Liver (tissue), 9 donors: ENCODE data around the gene CMTM1. TPM values are rescaled to one million over a fixed set of nuclear protein-coding genes. Genes with fewer than 3 reads are reported as not detected.
"Not testable (repeated sequence)": the region's sequence is repeated elsewhere in the genome, so short reads cannot be mapped to it uniquely, and the experiment has no call there.

ENCODE experiments used
- DNase-seq: peaks from one replicate; pipeline ENCODE4 v3.0.0-alpha.2; 2017; ENCODE audit warnings: low spot score
- H3K27ac ChIP-seq, 2 donors: one replicate each; pipeline ENCODE4 v1.7.0; 2013; ENCODE audit warnings: inconsistent platforms in 2 of 2, low read length in 2 of 2, control low read depth in 1 of 2, low read depth in 1 of 2, mild to moderate bottlenecking in 1 of 2
- H3K27me3 ChIP-seq, 4 donors: one replicate each; pipeline versions ENCODE4 v1.6.1 to v1.7.0; 2013; ENCODE audit warnings: low read length in 3 of 4, inconsistent platforms in 1 of 4, mild to moderate bottlenecking in 1 of 4, moderate library complexity in 1 of 4; ENCODE audit not compliant: control insufficient read depth in 4 of 4, insufficient read depth in 4 of 4
- H3K36me3 ChIP-seq, 4 donors: one replicate each; pipeline versions ENCODE4 v1.6.1 to v1.7.0; 2013; ENCODE audit warnings: low read length in 3 of 4, mild to moderate bottlenecking in 3 of 4, low read depth in 1 of 4, moderate library complexity in 1 of 4; ENCODE audit not compliant: control insufficient read depth in 4 of 4, insufficient read depth in 3 of 4
- H3K4me1 ChIP-seq, 4 donors: one replicate each; pipeline versions ENCODE4 v1.6.1 to v1.7.0; 2013; ENCODE audit warnings: low read length in 3 of 4, mild to moderate bottlenecking in 3 of 4, moderate library complexity in 1 of 4; ENCODE audit not compliant: control insufficient read depth in 4 of 4, insufficient read depth in 4 of 4
- H3K4me3 ChIP-seq, 3 donors: one replicate each; pipeline versions ENCODE4 v1.6.1 to v1.7.0; 2013; ENCODE audit warnings: low read length in 3 of 3, control low read depth in 1 of 3, low read depth in 1 of 3, mild to moderate bottlenecking in 1 of 3
- H3K9ac ChIP-seq, 2 donors: one replicate each; pipeline ENCODE4 v1.7.0; 2013; ENCODE audit warnings: low read length in 2 of 2, mild to moderate bottlenecking in 2 of 2, moderate library complexity in 2 of 2, control low read depth in 1 of 2, low read depth in 1 of 2
- H3K9me3 ChIP-seq, 4 donors: one replicate each; pipeline versions ENCODE4 v1.6.1 to v1.7.0; 2013; ENCODE audit warnings: low read length in 3 of 4; ENCODE audit not compliant: control insufficient read depth in 4 of 4
- EGR1 ChIP-seq, 2 donors: IDR thresholded peaks; 2 replicates each; pipeline ENCODE4 v1.6.1; 2016 to 2018; ENCODE audit warnings: antibody characterized with exemption in 2 of 2, low read depth in 2 of 2
- FOXA1 ChIP-seq: IDR thresholded peaks from 2 replicates; pipeline ENCODE4 v1.6.1; 2016; ENCODE audit warnings: antibody characterized with exemption
- FOXA2 ChIP-seq: IDR thresholded peaks from 2 replicates; pipeline ENCODE4 v1.6.1; 2016; ENCODE audit warnings: antibody characterized with exemption
- HNF4A ChIP-seq, 2 donors: conservative IDR thresholded peaks; 2 replicates each; pipeline ENCODE4 v1.6.1; 2016; ENCODE audit warnings: antibody characterized with exemption in 2 of 2, mild to moderate bottlenecking in 2 of 2
- JUND ChIP-seq, 2 donors: IDR thresholded peaks; 2 replicates each; pipeline ENCODE4 v1.6.1; 2016; ENCODE audit warnings: antibody characterized with exemption in 2 of 2
- NR2F2 ChIP-seq: IDR thresholded peaks from 2 replicates; pipeline ENCODE4 v1.6.1; 2016; ENCODE audit warnings: antibody characterized with exemption
- RAD21 ChIP-seq, 2 donors: IDR thresholded peaks; 2 replicates each; pipeline ENCODE4 v1.6.1; 2016; ENCODE audit warnings: antibody characterized with exemption in 2 of 2, mild to moderate bottlenecking in 2 of 2
- RXRA ChIP-seq, 2 donors: IDR thresholded peaks; 2 replicates each; pipeline ENCODE4 v1.6.1; 2017 to 2018; ENCODE audit warnings: antibody characterized with exemption in 2 of 2, mild to moderate bottlenecking in 1 of 2
- TAF1 ChIP-seq: conservative IDR thresholded peaks from 2 replicates; pipeline ENCODE4 v1.6.1; 2016; ENCODE audit warnings: antibody characterized with exemption, mild to moderate bottlenecking
- YY1 ChIP-seq: IDR thresholded peaks from 2 replicates; pipeline ENCODE4 v1.6.1; 2016; ENCODE audit warnings: antibody characterized with exemption, mild to moderate bottlenecking
- WGBS: extraction: QIAGEN DNeasy Blood & Tissue Kit; methylation state at CpG from one replicate; pipeline ENCODE4 v1.1.7; 2013; 5-methylcytosine and 5-hydroxymethylcytosine counted together
- polyA plus RNA-seq, 2 donors: library from polyadenylated mRNA; stranded (reverse) in 1 of 2; unstranded in 1 of 2; fragments of 200-250 nt in 1 of 2; fragments of >200 nt in 1 of 2; fragmentation: Nextera tagmentation in 1 of 2; extraction: Ambion mirVana in 1 of 2; gene quantifications; one replicate each; pipeline versions ENCODE4 v1.2.1 to v1.2.3, GENCODE V29; 2013 to 2015
- total RNA-seq, 2 donors: library from RNA; depleted of rRNA; stranded (reverse); fragments of >200 nt; gene quantifications; one replicate each; pipeline ENCODE4 v1.2.3, GENCODE V29; 2014
- TF ChIP-seq, protein P1 (sequence below): IDR thresholded peaks from 2 replicates; pipeline ENCODE4 v1.6.1; 2016; ENCODE audit warnings: antibody characterized with exemption
- TF ChIP-seq, protein P2 (sequence below): IDR thresholded peaks from 2 replicates; pipeline ENCODE4 v1.6.1; 2016; ENCODE audit warnings: antibody characterized with exemption
- TF ChIP-seq, protein P3 (sequence below): IDR thresholded peaks from 2 replicates; pipeline ENCODE4 v1.6.1; 2016; ENCODE audit warnings: antibody characterized with exemption, mild to moderate bottlenecking
- TF ChIP-seq, protein P4 (sequence below): IDR thresholded peaks from 2 replicates; pipeline ENCODE4 v1.6.1; 2016; ENCODE audit warnings: antibody characterized with exemption
- TF ChIP-seq, protein P5 (sequence below): fragments of 150-350 bp; IDR thresholded peaks from 2 replicates; pipeline ENCODE4 v1.5.1; 2017; ENCODE audit warnings: improper control_type of control experiment, low read depth, low read length; ENCODE audit not compliant: missing input control
- donor health status: healthy.
- donor health status: healthy.
- donor health status: healthy.
- donor health status: healthy.
- donor health status: healthy.

The CMTM1 gene
- total and polyA plus RNA-seq, 4 donors = 0.32 to 0.84 (median 0.49) TPM

DNA sequence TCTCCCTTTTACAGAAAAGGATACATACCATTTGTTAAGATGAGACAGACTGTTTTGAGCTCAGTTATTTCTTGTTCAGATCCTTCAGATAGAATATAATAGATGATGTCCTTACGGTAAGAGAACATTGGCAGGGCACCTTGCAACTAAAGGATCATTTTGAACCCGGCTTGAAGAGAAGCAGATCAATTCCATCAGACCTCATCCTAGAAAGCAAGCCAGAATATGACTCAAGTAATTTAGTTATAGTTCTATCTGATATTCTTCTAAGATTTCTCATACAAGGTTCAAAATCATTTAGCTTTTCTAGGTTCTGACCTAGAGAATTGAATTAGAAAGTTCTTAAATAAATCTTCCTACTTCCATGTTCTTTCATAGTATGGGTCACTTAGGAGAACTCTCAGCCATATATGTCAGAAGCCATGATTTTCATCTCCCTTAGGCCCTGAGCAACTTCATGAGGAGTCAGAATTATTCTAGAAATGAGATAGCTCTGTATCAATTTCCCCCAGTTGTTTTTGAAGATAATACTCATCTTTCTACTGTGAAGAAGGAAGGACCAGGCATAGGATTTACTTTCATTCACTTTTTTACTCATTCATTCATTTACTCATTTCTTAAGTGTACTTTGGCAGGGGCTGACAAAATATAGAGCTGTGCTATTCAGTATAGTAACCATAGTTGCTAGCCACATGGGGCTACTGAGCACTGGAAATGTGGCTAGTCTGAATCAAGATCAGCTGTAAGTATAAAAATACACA lies 2.5 kb upstream of the CMTM1 start (continued):
- TF ChIP-seq, protein P1, sequence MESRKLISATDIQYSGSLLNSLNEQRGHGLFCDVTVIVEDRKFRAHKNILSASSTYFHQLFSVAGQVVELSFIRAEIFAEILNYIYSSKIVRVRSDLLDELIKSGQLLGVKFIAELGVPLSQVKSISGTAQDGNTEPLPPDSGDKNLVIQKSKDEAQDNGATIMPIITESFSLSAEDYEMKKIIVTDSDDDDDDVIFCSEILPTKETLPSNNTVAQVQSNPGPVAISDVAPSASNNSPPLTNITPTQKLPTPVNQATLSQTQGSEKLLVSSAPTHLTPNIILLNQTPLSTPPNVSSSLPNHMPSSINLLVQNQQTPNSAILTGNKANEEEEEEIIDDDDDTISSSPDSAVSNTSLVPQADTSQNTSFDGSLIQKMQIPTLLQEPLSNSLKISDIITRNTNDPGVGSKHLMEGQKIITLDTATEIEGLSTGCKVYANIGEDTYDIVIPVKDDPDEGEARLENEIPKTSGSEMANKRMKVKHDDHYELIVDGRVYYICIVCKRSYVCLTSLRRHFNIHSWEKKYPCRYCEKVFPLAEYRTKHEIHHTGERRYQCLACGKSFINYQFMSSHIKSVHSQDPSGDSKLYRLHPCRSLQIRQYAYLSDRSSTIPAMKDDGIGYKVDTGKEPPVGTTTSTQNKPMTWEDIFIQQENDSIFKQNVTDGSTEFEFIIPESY = no peak

DNA sequence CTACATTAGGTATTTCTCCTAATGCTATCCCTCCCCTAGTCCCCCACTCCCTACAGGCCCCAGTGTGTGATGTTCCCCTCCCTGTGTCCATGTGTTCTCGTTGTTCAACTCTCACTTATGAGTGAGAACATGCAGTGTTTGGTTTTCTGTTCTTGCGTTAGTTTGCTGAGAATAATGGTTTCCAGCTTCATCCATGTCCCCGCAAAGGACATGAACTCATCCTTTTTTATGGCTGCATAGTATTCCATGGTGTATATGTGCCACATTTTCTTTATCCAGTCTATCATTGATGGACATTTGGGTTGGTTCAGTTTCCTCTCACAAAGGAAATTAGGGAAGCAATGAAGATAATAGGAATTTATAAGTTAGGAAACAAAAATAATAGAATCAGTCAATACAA lies 1.0 kb downstream of the CMTM1 start:
- not testable (repeated sequence) for H3K36me3 ChIP-seq, H3K4me1 ChIP-seq, H3K4me3 ChIP-seq, H3K9ac ChIP-seq, H3K9me3 ChIP-seq, DNase-seq, H3K27me3 ChIP-seq, H3K27ac ChIP-seq
- WGBS = 95% methylated on average over 3 of the region's 3 CpGs

DNA sequence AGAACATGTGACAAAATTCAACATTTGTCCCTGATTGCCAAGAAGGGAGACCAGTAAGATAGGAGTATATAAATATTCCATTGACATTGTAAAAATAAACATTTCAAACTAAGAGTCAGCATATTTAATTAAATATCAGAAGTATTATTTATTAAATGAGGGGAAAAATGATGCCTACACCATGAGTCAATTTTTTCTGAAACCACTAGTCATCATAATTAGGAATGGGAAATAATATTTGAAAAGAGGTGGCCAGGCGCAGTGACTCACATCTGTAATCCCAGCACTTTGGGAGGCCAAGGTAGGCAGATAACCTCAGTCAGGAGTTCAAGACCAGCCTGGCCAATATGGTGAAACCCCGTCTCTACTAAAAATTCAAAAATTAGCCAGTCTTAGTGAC lies 2.1 kb downstream of the CMTM1 start:
- Histone ChIP-seq H3K9ac (no peak overlapping the region), H3K36me3 (peaks cover 0 to 6% (median 0%) of the 10 kb centered on the region in 4 donors), H3K27me3 (no peaks in the 10 kb centered on the region), H3K27ac (no peak overlapping the region), H3K9me3 (no peaks in the 10 kb centered on the region), H3K4me1 (peaks cover 0 to 1% (median 0%) of the 10 kb centered on the region in 4 donors), H3K4me3 (no peak overlapping the region)
- 97% methylated on average over 2 of the region's 2 CpGs for WGBS
- DNase-seq = no peak
- TF ChIP-seq JUND (IDR thresholded peaks at IDR 0.05) (no peak), FOXA1 (no peak)
- TF ChIP-seq, protein P1 = no peak
- TF ChIP-seq, protein P2, sequence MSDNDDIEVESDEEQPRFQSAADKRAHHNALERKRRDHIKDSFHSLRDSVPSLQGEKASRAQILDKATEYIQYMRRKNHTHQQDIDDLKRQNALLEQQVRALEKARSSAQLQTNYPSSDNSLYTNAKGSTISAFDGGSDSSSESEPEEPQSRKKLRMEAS = no peak

DNA sequence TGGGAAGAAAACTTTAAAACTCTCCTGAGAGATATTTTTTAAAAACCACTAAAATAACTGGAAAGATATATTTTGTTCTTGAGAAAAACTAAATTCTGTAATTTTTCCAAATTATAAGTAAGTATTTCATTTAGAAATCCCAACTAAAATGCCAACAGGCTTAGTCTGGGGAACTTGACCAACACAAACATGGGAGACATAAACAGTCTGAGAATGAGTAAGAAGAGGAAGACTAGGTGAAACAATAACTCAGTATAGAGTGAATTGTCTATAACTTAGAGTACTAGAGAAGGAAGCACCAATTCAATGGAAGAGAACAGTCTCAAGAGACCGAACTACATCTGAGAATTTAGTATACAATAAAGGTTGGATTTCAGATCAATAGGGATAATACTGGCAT lies 2.9 kb downstream of the CMTM1 start:
- no peak for DNase-seq
- TF ChIP-seq HNF4A (conservative IDR thresholded peaks at IDR 0.05) (no peak), EGR1 (IDR thresholded peaks at IDR 0.05; ENCODE audit: low read depth in 2 of 2) (no peak), YY1 (no peak), TAF1 (no peak), NR2F2 (no peak), FOXA2 (no peak), JUND (IDR thresholded peaks at IDR 0.05) (no peak), RXRA (IDR thresholded peaks at IDR 0.05) (no peak), FOXA1 (no peak), RAD21 (IDR thresholded peaks at IDR 0.05) (no peak)
- TF ChIP-seq, protein P3, sequence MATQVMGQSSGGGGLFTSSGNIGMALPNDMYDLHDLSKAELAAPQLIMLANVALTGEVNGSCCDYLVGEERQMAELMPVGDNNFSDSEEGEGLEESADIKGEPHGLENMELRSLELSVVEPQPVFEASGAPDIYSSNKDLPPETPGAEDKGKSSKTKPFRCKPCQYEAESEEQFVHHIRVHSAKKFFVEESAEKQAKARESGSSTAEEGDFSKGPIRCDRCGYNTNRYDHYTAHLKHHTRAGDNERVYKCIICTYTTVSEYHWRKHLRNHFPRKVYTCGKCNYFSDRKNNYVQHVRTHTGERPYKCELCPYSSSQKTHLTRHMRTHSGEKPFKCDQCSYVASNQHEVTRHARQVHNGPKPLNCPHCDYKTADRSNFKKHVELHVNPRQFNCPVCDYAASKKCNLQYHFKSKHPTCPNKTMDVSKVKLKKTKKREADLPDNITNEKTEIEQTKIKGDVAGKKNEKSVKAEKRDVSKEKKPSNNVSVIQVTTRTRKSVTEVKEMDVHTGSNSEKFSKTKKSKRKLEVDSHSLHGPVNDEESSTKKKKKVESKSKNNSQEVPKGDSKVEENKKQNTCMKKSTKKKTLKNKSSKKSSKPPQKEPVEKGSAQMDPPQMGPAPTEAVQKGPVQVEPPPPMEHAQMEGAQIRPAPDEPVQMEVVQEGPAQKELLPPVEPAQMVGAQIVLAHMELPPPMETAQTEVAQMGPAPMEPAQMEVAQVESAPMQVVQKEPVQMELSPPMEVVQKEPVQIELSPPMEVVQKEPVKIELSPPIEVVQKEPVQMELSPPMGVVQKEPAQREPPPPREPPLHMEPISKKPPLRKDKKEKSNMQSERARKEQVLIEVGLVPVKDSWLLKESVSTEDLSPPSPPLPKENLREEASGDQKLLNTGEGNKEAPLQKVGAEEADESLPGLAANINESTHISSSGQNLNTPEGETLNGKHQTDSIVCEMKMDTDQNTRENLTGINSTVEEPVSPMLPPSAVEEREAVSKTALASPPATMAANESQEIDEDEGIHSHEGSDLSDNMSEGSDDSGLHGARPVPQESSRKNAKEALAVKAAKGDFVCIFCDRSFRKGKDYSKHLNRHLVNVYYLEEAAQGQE = no peak
- TF ChIP-seq, protein P2 = no peak
- TF ChIP-seq, protein P4, sequence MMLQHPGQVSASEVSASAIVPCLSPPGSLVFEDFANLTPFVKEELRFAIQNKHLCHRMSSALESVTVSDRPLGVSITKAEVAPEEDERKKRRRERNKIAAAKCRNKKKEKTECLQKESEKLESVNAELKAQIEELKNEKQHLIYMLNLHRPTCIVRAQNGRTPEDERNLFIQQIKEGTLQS = no peak
- TF ChIP-seq, protein P5, sequence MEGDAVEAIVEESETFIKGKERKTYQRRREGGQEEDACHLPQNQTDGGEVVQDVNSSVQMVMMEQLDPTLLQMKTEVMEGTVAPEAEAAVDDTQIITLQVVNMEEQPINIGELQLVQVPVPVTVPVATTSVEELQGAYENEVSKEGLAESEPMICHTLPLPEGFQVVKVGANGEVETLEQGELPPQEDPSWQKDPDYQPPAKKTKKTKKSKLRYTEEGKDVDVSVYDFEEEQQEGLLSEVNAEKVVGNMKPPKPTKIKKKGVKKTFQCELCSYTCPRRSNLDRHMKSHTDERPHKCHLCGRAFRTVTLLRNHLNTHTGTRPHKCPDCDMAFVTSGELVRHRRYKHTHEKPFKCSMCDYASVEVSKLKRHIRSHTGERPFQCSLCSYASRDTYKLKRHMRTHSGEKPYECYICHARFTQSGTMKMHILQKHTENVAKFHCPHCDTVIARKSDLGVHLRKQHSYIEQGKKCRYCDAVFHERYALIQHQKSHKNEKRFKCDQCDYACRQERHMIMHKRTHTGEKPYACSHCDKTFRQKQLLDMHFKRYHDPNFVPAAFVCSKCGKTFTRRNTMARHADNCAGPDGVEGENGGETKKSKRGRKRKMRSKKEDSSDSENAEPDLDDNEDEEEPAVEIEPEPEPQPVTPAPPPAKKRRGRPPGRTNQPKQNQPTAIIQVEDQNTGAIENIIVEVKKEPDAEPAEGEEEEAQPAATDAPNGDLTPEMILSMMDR = no peak
- peaks cover 0 to 6% (median 0%) of the 10 kb centered on the region in 4 donors for H3K36me3 ChIP-seq
- 100% methylated on average over 1 of the region's 1 CpG for WGBS
- H3K9ac ChIP-seq = no peak overlapping the region
- no peaks in the 10 kb centered on the region for H3K9me3 ChIP-seq
- peaks cover 0 to 1% (median 0%) of the 10 kb centered on the region in 4 donors for H3K4me1 ChIP-seq
- no peak overlapping the region for H3K4me3 ChIP-seq
- no peak overlapping the region for H3K27ac ChIP-seq
- H3K27me3 ChIP-seq = no peaks in the 10 kb centered on the region
